ENCODE data around the gene SSC4D.
"Not testable (repeated sequence)": the region's sequence is repeated elsewhere in the genome, so short reads cannot be mapped to it uniquely, and the experiment has no call there.

- TF ChIP-seq CTCF (IDR thresholded peaks at IDR 0.05 in 8 of 11, conservative IDR thresholded peaks at IDR 0.05 in 3 of 11); POLR2AphosphoS5 (IDR thresholded peaks at IDR 0.05): not testable (repeated sequence)
These were observed 36.1 kb upstream of the SSC4D start for GRCh38 chr7:76445577-76446008.

Measured in spleen (tissue), 7 donors.